NCI-H2029 (cell line): ENCODE results near the gene MMS22L.
A peak's percentile ranks its signal among the peaks of the same experiment; 100 is the strongest.
"Not testable (repeated sequence)": the region's sequence is repeated elsewhere in the genome, so short reads cannot be mapped to it uniquely, and the experiment has no call there.

Source experiments
- DNase-seq: peaks from one replicate; lab custom pipeline; 2025; lab: John Stamatoyannopoulos, UW

Gene MMS22L

DNA sequence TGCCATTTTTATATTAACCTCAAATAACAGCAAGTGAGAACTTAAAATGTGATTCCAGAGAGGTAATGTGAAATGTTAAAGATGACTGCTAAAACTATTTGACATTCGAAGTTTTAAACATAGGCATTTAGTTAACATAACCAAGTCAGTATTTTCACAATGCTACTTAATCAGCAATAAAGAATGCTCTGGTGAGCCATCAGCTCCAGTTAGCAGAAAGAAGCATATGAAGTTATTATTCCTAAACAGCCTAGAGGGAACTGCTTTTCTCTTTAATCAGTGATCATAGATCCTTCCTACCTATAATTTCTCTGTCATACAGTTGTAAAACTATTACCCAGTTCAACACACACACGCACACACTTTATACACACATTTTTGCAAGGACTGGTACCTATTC, 60.1 kb downstream of the MMS22L start:
- no peak for DNase-seq

DNA sequence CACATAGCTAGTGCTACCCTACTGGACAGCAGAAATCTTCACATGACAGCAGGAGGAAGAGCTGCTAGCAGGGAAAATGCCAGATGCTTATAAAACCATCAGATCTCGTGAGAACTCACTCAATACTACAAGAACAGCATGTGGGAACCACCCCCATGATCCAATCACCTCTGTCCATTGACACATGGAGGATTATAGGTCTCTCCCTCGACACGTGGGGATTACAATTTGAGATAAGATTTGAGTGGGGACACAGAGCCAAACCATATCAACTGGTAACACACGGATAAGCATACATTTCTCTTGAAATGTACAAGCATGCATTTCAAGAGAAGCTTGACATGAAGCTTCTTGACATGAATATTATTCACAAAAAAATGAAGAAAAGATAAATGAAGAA, 64.1 kb downstream of the MMS22L start:
- no peak for DNase-seq

DNA sequence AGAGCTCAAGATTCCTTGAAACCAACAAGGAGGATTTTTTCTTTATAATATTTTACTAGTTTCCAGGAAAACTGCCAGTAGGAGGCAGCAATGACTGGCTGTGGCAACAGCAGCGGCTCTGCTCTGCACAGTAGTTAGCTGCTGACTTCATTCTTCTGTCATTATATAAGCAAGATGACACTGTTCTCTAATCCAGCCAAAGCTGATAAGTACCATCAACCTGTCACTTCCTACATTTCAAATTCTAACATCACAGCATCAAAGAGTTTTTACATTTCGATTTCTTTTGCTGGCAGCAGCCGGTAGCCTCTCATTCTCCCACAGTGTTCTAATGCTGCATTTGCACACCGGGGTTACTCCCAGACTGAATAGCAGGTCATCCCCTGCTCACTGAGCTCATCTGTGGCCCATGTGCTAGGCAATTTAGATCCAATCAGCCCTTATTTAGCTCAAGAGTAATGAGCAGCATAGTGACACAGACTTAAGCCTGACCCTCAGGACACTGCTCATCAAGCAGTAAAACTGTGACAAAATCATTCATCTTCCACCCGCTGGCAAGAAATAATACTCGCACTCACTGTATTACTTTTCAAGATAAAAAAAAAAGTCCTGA, 67.8 kb downstream of the MMS22L start:
- DNase-seq: no peak

DNA sequence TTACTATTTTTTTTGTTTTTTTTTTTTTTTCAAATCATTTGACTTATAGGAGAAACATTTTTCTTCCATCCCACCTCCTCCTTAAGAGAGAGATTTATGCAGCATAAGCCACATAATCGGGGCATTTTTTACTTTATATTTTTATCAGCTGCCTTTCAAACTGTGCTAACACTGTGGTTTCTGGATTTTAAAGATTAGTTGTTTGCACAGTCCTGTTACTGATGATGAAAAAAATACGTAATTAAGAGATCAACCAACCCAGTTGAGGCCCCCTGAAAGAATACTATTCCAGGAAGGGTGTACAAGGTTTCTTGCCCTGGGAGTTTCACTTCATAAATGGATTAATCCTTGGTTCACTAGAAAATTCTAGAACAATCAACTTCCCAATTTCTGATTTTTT, 68.3 kb downstream of the MMS22L start:
- DNase-seq: no peak

DNA sequence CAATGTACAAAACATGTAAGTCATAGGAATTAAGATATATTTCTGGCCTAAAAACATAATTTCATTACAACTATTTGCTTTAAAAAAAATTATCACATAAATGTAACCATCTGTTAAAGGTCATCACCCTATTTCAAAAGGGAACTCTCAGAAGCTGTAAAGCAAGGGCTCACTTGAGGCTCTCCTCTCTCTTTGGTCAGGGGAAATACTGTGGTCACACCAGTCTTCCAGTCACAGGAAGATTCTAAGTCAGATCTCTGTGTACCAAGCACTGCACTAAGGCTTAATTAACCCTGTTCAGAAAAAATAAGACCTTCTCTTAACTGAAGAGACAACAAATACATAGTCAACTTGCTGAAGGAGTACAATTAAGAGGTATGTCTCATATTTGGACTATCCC, 75.6 kb downstream of the MMS22L start:
- no peak for DNase-seq

DNA sequence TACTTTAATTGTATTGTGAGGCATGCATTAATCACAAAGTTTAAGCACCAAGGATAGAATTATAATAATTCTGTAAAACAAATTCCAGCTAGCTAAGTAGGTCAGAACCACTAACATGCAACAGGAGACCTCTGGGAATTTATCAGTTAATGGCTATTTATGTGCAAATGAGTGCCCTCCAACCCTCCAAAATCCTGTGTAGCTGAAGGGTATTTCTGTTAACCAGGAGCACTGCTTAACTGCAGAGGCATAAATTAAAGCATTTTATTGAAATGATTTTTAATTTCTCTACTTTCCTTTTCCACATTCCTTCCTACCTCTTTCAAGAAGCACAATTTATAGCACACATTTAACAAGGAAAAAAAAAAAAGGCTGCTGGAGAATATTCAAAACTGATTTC, 77.0 kb downstream of the MMS22L start:
- DNase-seq: no peak

DNA sequence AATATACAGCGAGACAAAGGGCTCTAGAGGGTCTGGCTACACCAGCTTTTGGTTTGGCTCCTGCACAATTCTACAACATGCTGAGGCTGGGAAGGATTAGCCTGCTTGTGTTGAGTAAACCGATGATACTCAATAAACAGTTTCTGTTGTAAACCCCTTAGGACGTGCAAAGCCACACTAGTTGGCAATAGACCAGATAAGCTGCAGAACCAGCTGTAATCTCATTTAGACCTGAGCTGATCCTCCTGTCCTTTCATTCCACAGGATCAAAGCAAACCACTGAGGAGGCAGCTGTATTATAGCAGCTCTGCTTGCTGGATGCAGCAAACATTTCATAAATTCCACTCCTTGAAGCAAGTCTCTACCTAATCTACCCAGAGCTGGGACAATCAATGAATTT, 79.7 kb downstream of the MMS22L start:
- peak; percentile 27 for DNase-seq

DNA sequence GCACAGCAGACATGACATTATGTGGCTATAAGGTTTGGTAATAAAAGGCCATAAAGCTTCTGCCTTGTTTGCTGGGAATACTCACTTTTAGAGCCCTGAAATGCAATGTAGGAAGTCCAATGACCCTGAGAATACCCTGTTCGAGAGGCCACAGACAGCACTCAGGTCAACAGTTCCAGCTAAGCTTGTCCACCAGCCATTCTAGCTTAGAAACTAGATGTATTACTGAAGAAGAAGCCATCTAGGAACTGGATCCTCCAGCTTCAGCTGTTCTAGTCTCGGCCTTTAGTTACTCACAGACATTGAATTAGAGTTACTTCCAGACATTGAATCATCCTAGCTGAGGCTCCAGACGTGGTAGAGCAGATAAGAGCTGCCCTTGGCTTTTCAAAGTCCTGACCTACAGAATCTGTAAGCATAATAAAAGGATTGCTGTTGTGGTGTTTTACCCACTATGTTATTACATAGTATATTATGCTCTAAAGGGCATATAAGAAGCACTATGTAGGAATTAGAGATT, 84.9 kb downstream of the MMS22L start:
- DNase-seq: no peak

DNA sequence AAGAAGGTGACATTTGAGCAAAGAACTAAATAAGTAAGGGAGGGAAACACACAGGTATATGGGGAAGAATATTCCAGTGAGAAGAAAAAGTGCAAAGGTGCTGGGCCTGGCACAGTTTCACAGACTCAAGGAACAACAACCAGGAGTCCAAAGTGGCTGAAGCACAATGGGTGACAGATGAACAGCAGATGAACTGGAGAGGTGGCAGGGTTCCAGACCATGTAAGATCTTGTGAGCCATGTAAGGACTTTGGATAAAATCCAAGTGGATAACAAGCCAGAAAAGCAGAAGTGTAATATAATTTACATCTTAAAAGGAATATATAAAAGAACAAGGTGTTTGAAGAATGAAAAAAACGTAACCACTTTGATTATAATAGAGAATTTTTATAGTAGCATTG, 87.9 kb downstream of the MMS22L start:
- peak; percentile 46 for DNase-seq

DNA sequence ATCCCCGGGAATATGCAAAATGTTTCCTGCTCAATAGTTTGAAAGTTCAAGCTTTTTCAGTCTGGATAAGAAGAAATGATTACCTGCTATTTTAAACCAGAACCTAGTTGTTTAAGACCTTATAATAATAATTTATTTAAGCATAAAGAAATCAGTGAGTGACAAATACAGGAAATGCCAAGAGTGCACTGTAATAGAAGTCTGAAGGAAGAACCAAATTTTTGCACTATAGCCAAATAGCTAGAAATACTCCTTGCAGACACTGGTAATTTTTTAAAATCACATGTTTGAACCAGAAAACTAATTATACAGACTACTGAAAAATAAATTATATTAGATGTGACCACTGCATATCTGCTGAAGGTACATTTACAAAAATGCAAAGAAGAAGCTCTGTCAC, 93.2 kb downstream of the MMS22L start:
- DNase-seq: no peak

DNA sequence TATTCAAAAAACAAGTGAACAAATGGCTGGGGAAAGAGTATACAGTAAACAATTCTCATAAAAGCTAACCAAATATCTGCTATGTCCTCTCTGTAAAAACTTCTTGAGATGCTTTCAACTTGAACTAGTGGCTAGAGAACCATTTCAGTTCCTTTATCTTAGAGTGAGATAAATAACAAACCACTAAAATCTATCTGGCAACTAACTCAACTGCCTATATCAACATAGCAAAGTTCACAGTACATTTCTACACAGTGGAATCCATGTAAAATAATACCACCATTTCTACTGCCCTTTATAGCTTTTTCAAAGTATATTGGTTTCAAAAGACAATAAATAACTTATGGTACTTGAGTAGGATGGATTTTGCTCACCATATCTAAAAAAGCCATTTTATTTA, 95.1 kb downstream of the MMS22L start:
- DNase-seq: no peak

DNA sequence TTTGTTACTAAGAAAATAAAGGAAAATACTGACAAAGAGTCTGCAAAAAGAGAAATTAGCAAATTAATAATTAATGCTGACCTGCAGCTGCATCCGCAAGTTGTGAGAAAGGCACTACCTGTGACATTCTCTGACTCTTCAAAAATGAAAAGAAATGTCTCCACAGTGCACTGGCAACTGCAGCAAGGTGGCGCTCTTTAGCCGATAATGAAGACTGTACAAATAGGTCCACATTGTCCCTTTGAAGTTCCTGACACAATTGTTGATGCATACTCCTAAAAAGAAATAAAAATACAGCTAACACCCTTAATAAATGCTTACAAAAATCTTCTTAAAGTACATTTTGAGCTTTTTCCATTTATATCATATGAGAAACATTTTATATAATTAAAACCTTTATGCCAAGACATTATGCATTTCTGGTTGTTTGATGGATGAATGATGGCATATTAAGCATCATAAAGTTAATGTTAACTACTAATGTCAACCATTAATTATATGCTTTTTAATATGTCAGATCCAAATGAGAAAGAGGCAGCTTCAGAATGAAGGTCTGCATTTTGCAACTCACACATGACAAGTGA, 96.5 kb downstream of the MMS22L start:
- peak; percentile 67 for DNase-seq

DNA sequence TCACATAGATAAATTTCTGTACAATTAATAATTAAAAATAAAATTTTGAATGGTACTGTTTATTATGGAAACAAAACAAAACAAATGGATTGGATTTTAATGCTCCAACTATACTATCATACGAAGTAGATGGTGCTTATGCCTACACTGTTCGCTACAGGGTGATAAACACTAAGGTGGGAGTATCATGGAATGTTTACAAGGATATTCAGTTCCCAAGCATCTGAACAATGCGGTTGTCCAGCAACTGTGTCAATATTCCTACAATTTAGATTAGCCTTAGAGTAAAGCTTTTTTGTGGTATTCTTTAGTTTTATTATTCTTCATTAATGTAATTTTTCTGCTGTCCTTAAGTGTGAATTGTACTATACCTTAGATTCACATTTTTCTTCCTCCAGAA, 105.1 kb downstream of the MMS22L start:
- DNase-seq: no peak

DNA sequence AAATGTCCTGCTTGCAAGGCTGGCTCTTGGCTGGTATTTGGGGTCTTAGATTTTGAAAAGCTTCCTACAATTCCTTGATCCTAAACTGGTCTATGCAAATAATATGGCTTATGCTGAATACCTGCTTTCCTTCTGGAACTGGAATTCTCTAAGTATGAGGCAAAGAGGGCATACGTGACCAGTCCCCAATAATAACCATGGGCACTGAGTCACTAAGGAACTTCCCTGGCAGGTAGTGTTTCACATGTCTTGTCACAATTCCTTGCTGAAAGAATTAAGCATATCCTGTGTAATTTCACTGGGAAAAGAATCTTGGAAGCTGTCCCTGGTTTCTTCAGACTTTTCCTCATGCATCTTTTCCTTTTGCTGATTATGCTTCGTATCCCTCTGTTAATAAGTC, 106.5 kb downstream of the MMS22L start:
- no peak for DNase-seq

DNA sequence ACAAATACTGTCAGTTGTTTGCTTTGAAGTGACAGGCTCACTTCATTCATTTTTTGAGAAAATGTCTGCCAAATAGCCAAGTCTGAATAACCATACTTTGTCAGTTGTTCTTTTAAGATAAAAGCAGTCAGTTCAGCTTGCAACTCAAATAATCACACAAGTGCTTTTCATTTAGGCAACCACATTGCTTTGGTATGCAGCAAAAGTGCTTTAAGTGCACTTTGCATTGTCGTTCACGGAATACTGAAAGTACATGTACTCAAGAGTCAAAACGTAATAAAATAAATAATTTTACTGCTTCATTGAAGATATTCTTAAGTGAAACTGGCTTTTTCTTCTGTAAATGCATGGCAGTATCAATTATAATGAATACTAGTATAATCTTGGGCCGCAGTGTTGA, 107.2 kb downstream of the MMS22L start:
- no peak for DNase-seq

DNA sequence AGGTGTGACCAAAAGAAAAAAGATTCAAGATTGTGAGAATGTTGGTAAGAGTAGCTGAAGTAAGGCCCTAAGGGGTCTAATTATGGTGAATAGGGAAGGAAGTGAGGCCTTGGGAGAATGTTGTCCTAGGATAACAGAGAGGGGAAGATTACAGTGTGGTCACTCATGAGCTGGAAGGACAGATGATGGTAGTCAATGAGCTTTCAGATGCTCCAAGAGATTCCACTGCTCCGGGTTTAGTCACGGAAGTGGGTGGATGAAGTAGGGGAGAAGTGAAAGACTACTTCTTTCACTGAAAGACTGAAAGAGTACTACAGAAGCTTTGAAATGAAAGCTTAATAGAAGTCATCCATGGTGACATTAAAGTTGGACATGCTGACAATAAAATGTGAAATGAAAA, 108.5 kb downstream of the MMS22L start:
- no peak for DNase-seq

DNA sequence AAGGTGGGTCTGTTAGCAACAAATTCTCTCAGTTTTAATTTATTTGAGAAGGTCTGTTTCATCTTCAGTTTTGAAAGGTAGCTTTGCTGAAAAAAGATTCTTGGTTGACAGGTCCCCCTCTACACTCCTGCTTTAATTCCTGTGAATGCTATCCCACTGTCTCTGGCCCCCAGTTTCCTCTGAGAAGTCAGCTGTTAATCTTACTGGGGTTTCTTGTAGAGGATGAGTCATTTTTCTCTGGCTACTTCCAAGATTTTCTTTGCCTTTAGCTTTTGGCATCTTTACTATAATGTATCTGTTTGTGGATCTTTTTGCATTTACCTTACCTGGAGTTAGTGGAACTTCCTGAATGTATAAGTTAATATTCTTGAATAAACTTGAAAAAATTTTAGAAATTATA, 122.7 kb downstream of the MMS22L start:
- DNase-seq: no peak

DNA sequence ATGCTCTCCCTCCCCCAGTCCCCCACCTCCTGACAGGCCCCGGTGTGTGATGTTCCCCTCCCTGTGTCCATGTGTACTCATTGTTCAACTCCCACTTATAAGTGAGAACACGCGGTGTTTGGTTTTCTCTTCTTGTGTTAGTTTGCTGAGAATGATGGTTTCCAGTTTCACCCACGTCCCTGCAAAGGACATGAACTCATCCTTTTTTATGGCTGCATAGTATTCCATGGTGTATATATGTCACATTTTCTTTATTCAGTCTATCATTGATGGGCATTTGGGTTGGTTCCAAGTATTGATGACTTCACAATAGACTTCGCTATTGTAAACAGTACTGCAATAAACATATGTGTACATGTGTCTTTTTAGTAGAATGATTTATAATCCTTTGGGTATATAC, 127.6 kb downstream of the MMS22L start:
- not testable (repeated sequence) for DNase-seq

DNA sequence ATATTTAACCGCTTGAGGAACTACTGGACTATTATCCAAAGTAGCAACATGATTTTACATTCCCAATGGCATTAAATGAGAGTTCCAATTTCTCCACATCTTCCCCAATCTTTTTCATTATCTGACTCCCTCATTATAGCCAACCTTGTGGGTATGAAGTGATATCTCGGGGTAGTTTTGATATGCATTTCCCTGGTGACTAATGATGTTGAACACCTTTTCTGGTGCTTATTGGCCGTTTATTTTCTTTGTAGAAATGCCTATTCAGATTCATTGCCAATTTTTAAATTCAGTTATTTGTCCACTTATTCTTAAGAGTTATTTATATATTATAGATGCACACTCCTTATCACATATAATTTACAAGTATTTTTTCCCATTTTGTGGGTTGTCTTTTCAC, 129.0 kb downstream of the MMS22L start:
- no peak for DNase-seq

DNA sequence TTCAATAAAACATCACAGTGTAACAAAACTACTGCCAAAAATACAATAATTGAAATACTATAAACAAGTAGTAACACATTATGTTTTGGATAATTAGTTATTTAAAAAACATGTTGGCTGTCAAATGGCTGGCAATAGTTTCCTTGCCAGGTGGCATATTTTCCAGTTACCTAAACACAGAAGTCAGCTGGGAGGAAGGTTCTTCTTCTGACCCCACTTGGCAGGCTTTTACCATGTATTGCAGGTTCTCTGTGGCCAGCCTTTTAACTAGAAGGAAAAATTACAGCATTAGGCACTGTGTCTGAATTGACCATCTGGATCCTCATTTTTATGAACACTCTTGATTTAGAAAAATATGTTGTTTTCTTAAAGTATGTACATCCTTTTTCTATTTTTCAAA, 131.4 kb downstream of the MMS22L start:
- no peak for DNase-seq

DNA sequence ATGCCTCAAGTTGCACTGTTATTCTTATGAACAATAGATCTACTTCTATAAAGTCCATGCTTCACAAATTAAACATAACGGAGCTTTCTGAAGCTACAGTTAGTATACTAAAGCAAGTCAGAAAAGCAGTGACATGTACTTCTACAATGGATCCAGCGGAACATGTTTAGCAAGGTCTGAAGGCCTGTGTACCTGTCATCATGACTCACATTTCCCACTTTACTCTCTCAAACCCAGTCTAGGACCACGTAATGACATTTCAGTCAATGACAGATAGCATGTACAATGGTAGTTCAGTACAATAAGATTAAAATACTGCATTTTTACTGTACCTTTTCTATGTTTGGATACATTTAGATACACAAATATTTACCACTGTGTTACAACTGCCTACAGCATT, 132.1 kb downstream of the MMS22L start:
- no peak for DNase-seq

DNA sequence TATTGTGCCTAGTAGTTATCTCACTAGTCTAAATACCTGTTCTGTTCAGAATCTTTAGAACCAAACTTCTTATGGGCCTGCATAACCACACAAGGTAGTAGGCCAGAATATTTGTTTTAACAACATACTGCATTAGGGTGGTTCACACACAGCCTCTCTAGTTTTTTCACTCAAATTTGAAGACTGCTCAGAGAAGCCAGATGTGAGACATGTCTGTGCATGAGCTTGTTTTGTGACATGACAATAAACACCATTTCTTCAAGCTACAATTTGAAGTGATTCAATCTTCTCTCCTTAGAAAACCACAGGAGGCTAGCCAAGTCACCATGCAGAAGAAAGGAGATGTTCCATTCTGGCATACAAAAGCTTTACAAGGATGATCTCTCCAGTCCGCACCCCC, 135.6 kb downstream of the MMS22L start:
- DNase-seq: no peak

DNA sequence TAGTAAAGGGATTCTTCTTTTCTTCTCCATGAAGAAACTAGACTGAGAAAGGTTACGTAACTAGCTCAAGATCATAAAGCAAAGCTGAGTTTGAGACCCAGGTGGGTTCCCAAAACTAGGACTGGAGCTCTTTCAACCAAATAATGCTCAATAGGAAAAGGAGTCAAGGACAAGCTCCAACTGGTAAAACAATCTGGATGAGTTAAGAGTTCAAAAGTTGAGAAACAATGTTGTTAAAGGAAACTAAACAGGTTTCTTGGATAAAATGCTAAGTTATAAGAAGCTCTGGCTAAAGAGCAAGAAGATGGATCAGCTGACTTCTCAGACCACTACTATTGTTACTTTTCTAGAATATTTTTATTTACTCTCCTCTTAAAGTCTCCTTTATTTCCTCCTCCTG, 137.3 kb downstream of the MMS22L start:
- no peak for DNase-seq

DNA sequence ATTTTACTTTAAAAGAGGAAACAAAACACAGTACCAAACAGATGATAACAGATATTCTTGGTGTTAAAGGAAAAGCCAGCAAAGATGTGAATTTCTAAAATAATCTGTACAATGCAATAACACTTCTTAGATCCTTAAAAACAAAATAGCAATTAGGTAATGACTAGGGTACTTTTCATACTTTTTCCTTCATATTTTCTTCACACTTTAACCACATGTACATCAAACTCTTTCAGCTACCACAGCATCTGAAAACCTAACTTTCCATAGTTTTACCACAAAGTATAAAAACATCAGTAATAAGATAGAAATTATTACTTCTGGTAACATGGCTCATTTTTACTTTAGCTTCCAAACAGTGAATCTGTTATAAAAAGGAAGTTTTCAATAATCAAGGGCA, 141.3 kb downstream of the MMS22L start:
- no peak for DNase-seq
